Colonic mucosa (tissue), 4 donors: ENCODE data around the gene FRS2. TPM values are rescaled to one million over a fixed set of nuclear protein-coding genes. Genes with fewer than 3 reads are reported as not detected.

Source experiments
- DNase-seq: peaks from one replicate; pipeline ENCODE4 v3.0.0-alpha.2; 2020
- H3K27ac ChIP-seq: fragments of 200-600 bp; one replicate; pipeline ENCODE4 v1.8.0; 2021
- H3K27me3 ChIP-seq: fragments of 200-600 bp; one replicate; pipeline ENCODE4 v1.8.0; 2021
- H3K36me3 ChIP-seq: fragments of 200-600 bp; one replicate; pipeline ENCODE4 v1.8.0; 2021
- H3K4me1 ChIP-seq: fragments of 200-600 bp; one replicate; pipeline ENCODE4 v1.8.0; 2021; ENCODE audit warnings: mild to moderate bottlenecking
- H3K4me3 ChIP-seq: fragments of 200-600 bp; one replicate; pipeline ENCODE4 v1.8.0; 2021
- H3K9ac ChIP-seq, 2 donors: one replicate each; pipeline ENCODE4 v1.7.0; 2013; ENCODE audit warnings: control low read depth in 2 of 2, low read depth in 2 of 2, low read length in 2 of 2
- H3K9me3 ChIP-seq: fragments of 200-600 bp; one replicate; pipeline ENCODE4 v1.8.0; 2021
- CTCF ChIP-seq: fragments of 200-600 bp; IDR thresholded peaks from one replicate; pipeline ENCODE4 v1.8.0; 2022; ENCODE audit warnings: antibody characterized with exemption, mild to moderate bottlenecking
- intact Hi-C: fragments of 100-400 bp; cut with DNase I; formaldehyde crosslinking; loops from one replicate; pipeline ENCODE4 v1.14.1; 2022
- total RNA-seq, 2 donors: library from RNA; stranded (reverse); fragmentation: NEBNext Ultra II Directional in 1 of 2; extraction: Animal tissue kit (Norgen Biotek cat#: 25700) in 1 of 2; gene quantifications; one replicate each; pipeline ENCODE4 v1.2.1, GENCODE V29; 2021
- donor health status: healthy.
- donor health status: DM: no; HTN: no; CAD: no.
- donor health status: DM: no; HTN: no; CAD: no.

The FRS2 gene
- total RNA-seq, result 10 to 100 TPM; 22.4 to 28.4 TPM

DNA sequence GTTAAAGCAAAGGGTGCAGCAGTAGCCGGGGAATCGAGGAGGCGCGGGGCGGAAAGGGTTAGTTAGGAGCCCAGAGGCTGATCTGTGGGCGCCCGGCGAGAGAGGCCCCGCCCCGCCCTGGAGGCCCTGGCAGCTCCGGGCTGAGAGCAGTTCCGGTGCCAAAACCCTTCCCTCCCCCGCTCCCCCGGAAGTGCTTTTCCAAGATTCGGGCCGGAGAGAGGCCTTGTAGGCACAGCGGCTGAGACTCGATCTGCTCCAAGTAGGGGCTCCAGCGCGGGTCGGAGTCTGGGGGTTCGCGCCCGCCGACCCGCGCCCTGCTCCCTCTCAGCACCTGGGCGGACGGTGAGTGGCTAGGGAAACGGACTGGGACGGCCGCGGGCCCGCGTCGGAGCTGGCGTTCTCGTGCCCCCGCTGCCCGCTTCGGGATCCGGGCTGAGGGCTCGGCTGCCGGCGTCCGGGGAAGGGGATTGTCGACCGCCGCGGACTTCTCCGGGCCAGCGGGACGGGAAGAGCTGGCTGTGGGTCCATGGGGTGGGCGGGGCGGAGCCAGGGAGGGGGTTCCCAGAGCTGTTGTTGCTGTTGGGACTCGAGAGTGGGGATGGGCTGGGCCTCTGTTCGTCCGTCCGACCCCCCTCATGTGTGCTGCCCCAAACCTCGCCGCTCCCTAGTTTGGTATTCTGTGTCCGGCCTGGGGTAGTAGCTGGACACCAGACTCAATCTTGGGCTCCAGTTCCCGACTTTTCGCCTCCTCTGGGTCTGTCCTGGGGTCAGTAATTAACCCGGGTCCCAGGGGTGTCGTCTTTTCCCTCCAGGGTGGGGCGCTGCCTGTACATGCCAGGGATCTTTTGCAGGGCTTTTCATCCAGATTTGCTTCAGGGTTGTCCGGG lies at the start of gene FRS2:
FRS2 (plus strand) TSS at position 200 of the 887 bp plus-strand sequence. CDS start 98,643 bp downstream, outside the sequence.
- Histone ChIP-seq H3K4me3 (peak within 1 kb of the TSS; percentile 82), H3K27ac (peak within 1 kb of the TSS; percentile 80), H3K36me3 (no peaks in the 10 kb centered on the region), H3K4me1 (peaks cover 7% of the 10 kb centered on the region), H3K27me3 (no peaks in the 10 kb centered on the region), H3K9ac (peak within 1 kb of the TSS; percentile 89 to 98), H3K9me3 (no peaks in the 10 kb centered on the region)
- intact Hi-C loops, result loop anchor here (5.0 to 10.0 kb wide), 2 partner anchors 102 to 106 kb away; no protein-coding TSS in a partner anchor
- no peak for TF ChIP-seq CTCF
- DNase-seq, result peak; percentile 95

- Histone ChIP-seq H3K4me3 (no peak overlapping the region), H3K9me3 (no peaks in the 10 kb centered on the region), H3K4me1 (no peaks in the 10 kb centered on the region), H3K27me3 (no peaks in the 10 kb centered on the region), H3K9ac (no peak overlapping the region), H3K27ac (no peak overlapping the region), H3K36me3 (no peaks in the 10 kb centered on the region)
- intact Hi-C loops, result no loop called here
- no peak for TF ChIP-seq CTCF
- no peak for DNase-seq
Observed at GRCh38 chr12:69421548-69421947, 48.6 kb upstream of the FRS2 start.

DNA sequence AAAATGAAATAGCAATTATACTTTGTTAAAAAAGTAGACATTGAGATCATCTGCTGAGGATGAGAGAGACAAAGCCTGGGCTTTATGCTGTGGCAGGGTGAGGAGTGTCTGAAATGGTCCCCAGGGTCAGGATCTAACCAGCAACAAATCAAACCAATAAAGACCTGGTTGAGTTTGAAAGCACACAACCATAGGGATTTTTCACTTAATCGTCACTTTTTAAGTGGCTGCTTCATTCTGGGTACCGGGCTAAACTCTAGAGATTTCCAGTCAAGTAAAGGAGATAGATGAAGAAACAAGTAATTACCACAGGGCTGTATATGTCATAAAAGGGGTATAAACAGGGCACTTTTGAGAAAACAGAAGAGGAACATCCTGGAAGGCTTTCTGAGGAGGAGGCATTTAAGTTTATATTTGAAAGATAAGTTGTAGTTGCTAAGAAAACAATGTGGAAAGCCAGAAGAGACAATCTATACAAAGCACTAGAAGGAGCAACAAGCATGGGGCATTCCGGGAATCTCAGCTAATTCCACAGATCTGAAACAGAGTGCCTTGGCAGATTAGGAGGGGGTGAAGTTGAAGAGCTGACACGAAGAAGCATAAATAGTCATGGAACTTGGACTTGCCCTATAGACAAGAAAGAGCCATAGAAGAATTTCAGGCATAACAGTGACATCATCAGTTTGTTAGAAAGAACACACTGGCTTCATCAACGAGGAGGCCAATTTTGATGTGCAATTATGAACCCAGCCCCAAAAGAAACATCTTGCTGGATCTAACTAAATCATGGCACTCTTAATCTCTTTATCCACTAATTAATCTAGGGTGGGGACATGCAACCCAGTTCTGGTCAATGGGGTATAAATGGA lies 46.9 kb upstream of the FRS2 start:
- Histone ChIP-seq H3K4me1 (no peaks in the 10 kb centered on the region), H3K9me3 (no peaks in the 10 kb centered on the region), H3K9ac (no peak overlapping the region), H3K27ac (no peak overlapping the region), H3K4me3 (no peak overlapping the region), H3K36me3 (no peaks in the 10 kb centered on the region), H3K27me3 (no peaks in the 10 kb centered on the region)
- TF ChIP-seq CTCF, result no peak
- intact Hi-C loops, result no loop called here
- DNase-seq, result no peak

DNA sequence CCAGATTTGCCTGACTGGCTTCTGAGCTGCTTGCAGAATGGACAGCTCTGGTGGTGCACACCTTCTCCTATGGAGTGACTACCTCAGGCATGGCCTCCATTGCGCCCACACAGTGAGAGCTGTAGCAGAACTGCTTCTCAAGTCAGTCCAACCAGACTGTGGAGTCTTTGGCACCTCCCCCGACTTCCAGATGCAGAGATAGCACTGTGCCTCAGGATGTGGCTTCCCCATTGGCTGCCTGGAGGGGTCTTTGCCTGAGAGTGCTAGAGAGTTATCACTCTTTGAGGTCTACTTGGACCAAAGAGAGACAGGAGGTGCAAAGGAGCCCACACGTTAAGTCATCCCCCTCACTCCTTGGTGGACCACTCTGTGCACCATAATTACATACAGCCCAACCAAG lies 44.8 kb upstream of the FRS2 start:
- Histone ChIP-seq H3K9me3 (no peaks in the 10 kb centered on the region), H3K36me3 (no peaks in the 10 kb centered on the region), H3K4me1 (no peaks in the 10 kb centered on the region), H3K27me3 (no peaks in the 10 kb centered on the region), H3K9ac (no peak overlapping the region), H3K4me3 (no peak overlapping the region), H3K27ac (no peak overlapping the region)
- no peak for DNase-seq
- intact Hi-C loops, result no loop called here
- TF ChIP-seq CTCF, result no peak

GRCh38 chr12:69428351-69429073 lies 41.7 kb upstream of the FRS2 start:
- no peaks in the 10 kb centered on the region for H3K9me3 ChIP-seq
- H3K36me3 ChIP-seq, result no peaks in the 10 kb centered on the region
- intact Hi-C loops, result no loop called here
- no peak for DNase-seq
- no peak for TF ChIP-seq CTCF
- no peaks in the 10 kb centered on the region for H3K4me1 ChIP-seq
- H3K9ac ChIP-seq, result no peak overlapping the region
- no peak overlapping the region for H3K4me3 ChIP-seq
- no peak overlapping the region for H3K27ac ChIP-seq
- H3K27me3 ChIP-seq, result no peaks in the 10 kb centered on the region
